T-helper 2 cell treated with Interferon-gamma antibody and Interleukin-4, amounts not matched to agents 100 ng/mL and 5 ng/mL, for 36 hours (primary cell): Measurements from ENCODE around the gene COX11. TPM values are rescaled to one million over a fixed set of nuclear protein-coding genes. Genes with fewer than 3 reads are reported as not detected.

Source experiments
- intact Hi-C: fragments of 100-400 bp; cut with micrococcal nuclease; formaldehyde crosslinking; loops from one replicate; pipeline ENCODE4 v1.15.1; 2023
- total RNA-seq: library from RNA; stranded (reverse); gene quantifications from 2 replicates; pipeline ENCODE4 v1.2.3, GENCODE V29; 2022

Gene COX11
- total RNA-seq, 1 donor from 2014 or later, result 50.7 TPM

DNA sequence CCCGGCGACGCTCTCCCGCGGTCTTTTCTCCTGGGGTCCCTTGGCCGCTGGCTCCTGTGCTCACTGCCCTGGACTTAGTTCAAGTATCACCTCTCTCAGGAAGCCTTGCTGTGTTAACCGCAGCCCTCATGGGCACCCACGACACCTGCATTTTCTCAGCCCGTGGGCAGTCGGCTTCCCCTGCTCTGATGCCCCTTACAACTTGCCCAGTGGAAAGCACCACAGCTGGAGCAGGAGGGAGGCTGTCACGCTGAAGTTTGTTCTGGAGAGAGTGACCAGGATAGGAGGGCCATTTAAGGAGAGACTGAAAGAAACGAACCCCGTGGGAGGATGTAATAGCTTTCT, 506 bp upstream of the COX11 start:
- intact Hi-C loops, result loop anchor here (1.0 to 10.0 kb wide), 6 partner anchors 67 to 783 kb away; partner anchors contain the start of genes HLF, PCTP and TOM1L1

DNA sequence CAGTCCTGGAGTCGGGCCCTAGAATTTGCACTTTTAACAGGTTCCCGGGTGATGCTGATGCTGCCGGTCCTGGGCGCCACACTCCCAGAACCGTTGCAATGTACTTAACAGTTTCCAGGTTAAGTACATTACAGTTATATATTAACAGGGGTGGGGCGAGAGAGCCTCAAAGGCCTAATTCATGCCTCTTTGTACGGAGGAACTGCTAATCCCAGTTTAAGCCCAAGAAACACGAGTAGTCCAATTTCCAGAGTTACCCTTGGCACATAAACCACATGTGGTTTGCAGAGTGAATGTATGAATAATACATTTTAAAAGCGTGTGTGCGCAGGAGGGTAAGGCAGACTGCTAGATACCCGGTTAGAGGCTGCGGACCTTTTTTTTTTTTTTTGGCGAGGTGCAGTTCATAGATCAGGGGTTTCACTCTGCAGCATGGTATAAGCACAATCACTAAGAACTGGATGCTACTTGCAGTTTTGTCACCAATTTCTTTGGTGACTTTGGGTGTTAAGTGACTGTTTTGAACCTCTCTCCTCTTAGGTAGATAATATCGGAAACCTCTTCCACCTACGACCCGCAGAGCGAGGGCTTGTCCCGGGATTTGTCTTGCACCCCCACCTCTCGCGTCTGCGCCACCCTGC, 713 bp downstream of the COX11 start:
- intact Hi-C loops, result loop anchor here (1.0 to 10.0 kb wide), 6 partner anchors 65 to 785 kb away; partner anchors contain the start of genes HLF, PCTP and TOM1L1

DNA sequence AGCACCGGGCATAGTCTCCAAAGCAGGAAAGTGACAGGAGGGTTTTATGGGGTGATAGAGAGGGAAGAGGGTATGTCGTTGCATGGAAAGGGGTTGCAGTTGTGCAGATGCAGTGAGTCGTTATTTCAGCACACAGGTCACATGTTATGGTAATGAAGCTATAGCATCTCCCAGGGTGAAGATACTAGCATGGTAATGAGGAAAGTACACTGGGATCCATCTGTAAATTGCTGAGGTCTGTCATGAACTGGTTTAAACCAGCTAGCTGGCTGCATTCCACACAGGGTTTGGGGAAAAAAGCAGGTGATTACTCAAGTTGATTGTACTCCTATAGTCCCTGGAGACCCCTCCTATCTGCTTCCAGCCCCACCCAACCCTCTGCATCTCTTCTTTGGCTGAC, 11.7 kb downstream of the COX11 start:
- intact Hi-C loops, result no loop called here

DNA sequence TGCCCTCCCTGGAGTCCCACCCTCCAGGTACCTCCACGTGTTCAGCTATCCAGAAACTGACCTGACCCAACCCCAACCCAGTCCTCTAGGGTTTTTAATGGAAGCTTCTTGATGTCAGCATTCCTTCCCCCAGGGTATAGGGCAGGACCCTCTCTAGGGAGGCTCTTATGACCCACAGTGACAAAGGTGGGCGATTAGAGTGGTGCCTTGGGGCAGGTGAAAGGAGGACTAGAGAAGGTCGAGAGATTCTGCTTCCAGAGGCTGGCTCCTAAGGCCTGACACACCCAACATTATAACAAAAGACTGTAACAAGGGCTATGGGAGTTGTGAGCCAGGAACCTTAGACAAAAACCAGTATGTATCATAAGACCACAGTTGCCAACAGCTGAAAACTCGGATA, 17.2 kb downstream of the COX11 start:
- intact Hi-C loops, result no loop called here

DNA sequence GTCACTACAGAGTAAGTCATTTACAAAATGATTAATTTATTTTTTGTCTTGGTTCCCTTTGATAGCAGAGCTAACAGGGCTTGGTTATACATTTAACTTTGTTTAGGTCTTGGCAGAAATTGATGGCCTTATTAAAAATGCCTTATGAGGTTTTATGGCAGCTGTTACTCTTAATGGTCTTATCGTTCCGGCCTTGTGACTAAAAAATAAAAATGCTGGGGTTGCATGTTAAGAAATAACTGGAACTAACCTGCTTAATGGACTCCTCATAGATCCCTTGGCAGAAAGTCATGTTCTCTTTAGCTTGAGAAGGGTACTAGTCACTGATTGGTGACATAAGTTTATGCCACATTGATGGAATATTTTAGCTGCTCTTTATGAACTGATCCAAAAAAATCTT, 18.3 kb downstream of the COX11 start:
- intact Hi-C loops, result no loop called here

DNA sequence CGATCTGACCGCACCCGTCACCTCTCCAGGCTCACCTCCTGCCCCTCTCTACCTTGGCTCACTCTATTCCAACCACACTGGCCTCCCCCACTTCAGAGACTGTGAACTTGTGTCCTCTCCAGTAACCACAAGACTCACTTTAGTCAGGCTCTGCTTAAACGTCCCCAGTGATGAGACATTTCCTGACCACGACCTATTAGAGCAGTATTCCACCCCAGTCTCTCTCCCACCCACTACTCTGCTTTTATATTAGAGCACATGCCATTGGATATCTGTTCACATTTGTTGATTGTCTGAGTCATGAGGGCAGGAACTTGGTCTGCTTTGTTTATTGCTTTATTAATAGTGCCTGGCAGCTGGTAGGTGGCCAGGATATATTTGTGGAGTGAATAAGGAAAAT, 20.1 kb downstream of the COX11 start:
- intact Hi-C loops, result no loop called here

DNA sequence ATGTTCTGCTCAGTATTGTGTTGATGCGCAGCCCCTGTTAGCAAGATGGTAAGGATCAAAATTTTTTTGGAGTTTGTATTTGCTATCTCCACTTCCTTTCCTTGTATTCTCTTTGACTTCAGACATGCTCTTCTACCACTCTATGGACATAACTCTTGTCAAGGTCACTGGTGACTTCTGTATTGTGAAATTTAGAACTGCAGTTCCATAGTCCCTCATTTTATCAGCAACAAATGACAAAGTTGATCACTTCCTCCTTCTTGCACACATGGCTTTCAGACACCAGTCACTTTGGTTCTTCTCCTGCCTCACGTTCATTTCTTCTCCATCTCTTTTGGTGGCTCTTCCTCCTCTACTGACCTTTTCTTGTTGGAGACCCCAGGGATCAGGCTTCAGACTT, 21.1 kb downstream of the COX11 start:
- intact Hi-C loops, result no loop called here

DNA sequence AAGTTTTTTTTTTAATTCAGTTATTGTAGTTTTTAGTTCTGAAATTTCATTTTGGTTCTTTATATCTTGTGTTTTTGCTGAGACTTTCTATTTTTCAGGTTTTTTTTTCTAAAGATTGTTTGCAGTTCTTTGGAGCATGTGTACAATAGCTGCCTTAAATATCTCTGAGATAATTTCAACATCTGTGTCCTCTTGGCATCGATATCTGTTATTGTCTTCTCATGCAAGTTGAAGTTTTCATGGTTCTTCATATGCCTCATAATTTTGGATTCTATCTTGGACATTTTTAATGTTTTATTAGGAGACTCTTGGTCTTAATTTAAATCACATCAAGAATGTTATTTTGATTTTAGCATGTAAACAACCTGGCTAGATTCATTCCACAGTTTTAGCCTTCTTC, 22.8 kb downstream of the COX11 start:
- intact Hi-C loops, result no loop called here

DNA sequence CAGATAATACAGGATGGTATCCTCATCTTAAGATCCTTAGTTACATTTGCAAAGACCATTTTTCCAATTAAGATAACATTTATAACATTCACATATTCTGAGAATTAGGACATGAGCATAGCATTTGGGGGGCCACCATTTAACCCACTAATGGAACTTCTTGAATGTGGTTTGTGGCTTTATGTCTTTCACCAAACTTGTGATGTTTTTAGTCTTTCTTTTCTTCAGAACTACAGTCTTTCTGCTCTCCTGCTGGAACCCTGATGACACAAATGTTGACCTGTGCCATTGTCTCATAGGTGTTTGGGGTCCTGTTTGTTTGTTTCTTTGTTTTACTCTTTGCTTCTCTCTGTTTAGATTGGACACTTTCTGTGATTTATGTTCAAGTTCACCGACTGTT, 23.2 kb downstream of the COX11 start:
- intact Hi-C loops, result no loop called here

DNA sequence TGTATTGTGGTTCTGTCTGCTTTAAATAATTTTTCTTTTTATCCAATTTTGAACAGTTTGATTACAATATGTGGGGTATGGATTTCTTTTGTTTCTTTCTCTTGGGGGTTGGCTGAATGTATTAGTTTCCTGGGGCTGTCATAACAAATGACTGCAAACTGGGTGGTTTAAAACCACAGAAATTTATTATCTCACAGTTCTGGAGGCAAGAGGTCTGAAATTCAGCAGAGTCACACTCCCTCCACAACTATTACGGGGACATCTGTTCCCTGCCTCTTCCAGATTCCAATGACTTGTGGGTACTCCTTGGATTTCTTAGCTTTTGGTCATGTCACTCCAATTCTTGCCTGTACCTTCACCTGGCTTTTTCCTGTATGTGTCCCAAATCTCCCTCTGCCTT, 23.7 kb downstream of the COX11 start:
- intact Hi-C loops, result no loop called here

DNA sequence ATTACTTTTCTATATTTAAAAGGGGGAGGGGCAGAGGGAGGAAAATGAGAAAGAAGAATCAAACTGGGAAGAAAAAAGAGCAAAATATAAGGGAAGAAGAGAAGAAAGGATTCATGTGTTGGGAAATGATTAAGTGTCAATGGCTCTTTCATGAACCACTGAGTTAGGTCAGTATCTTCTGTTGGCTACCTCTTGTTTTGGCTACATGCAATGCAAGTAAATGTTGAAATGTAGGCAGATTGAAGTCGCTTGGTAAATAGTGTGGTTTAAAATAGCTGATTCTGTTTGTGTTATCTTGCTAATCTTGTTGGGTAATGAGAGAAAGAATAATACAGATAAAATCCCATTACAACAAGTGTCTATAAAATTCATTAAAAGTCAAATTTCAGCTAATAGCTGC, 27.2 kb downstream of the COX11 start:
- intact Hi-C loops, result no loop called here

DNA sequence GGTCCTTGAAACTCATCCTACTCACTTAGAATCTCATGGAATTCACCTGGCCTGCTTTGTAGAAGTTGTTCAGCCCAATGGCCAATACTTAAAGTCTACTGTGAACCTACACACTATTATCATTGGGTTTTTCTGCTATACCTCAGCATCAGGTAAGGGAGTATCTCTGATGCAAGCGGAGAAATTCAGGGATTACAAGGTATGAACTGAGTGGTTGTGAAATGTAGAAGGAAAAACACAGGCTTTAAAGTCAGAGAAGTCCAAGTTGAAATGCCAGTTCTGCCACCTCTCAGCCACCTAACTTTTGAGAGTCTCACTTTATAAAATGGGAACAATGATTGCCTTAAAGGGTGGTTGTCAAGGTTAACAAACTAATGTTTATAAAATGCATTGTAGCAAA, 31.0 kb downstream of the COX11 start:
- intact Hi-C loops, result no loop called here

DNA sequence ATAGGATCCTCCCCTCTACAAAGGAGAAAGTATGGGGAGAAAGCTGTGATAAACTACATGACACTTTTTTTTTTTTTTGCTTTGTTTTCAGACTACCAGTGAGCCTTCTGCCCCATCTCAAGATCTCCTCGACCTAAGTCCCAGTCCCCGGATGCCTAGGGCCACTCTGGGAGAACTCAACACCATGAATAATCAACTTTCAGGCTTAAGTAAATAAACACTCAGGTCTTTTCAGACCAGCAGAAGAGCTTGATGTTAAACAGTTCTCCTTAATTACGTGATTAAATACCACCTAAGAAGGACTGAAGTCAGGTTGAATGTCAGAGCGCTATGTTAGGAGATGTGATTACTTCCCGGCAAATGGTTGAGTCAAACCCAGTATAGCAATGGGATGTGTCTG, 31.4 kb downstream of the COX11 start:
- intact Hi-C loops, result no loop called here

DNA sequence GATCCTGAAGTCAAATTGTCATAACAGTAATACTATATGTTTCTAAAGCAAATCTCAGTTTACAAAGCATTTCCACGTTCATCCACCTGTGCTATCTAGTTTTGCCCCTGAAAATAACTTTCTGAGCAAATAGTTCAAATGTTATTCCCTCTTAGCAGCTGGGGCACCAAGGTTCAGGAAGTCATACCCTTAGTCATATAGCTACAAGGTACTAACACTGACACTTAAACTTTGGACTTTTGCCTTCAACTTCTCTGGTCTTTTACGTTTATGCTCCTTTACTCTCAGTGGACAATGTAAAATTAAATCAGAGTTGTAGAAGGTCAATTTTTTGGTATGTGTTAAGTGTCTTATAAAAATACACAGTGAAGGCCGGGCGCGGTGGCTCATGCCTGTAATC, 33.0 kb downstream of the COX11 start:
- intact Hi-C loops, result no loop called here

DNA sequence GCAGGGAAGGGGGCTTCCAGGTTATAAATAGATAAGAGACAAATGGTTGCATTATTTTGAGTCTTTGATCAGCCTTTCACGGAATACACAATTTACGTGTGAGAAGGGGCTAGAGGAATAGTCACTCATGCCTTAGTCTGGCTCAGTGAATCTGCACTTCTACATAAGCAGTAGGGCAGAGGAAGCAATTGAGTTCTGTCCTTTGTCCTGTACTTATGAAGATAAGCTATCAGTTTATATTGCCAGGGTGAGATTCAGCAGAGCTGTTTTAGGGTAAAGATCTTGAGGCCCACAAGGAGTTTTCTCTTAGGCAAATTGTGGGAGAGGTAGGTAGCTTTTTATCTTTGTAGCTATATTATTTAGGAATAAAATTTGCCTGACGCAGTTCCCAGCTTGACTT, 34.5 kb downstream of the COX11 start:
- intact Hi-C loops, result no loop called here

DNA sequence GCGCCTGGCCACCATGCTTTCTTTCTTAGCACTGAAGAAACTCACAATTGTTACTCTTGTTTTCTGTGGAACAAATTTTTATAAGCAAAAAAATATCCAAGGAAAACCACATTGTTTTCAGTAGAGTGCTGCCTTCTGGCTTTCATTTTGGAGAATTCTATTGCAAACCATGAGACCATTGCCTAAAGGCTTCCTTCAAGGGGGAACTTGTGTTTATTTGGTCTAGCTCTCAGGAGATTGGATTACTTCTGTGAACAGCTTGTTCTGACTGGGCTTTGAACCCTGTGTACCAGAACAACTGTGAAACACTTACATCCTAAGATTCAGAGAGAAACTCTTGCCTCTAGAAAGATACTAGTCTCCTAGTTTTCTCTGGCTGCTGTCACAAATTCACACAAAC, 35.7 kb downstream of the COX11 start:
- intact Hi-C loops, result no loop called here

DNA sequence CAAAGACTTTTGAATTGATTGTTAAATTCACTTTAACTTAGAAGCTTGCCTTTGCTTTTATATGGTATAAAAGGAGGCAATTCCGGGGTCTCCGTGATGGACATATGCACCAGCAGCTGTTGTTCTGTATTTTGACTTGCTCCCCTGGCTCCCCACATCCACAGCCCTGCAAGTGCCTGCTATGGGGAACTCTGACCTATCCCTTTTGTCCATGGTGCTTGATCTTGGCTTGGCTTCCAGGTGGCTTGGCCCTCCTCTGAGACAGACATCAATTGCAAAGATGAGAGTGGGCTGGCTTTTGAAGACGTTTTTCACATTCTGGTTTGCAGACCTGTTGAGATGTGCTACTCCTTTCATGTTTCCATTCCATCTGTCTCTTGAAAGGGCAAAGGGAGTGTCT, 40.9 kb downstream of the COX11 start:
- intact Hi-C loops, result no loop called here

DNA sequence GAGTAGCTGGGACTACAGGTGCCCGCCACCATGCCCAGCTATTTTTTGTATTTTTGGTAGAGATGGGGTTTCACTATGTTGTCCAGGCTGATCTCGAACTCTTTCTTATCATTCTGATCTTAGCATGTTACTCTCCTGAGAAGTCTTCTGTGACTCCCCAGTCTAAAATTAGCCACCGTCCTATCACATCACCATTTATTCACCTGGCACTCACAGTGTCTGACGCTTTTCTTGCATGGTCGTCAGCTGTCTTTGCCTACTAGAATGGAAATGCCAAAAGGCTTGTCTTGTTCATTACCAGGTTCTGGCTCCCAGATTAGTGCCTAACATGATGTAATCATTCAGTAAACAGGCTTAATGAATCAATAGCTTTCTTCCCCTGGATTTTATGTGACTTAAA, 44.0 kb downstream of the COX11 start:
- intact Hi-C loops, result no loop called here

DNA sequence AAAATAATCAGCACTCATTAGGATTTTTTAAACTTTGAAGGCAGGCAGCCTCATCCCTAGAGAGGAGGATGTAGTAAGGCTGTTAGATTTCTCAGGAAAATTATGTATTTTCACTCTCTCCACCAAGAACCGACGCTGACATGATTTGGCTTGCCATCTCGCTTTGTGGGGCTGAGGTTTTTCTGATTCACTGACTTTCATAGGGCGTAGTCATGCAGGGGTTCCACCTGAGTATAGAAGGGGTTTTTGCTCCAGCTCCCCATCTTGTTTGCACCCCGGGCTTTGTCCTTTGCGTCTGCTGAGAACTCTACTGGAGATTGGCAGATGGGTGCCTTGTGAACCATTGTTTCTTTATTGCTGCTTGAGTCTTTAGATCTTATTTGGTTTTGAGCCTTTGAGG, 47.6 kb downstream of the COX11 start:
- intact Hi-C loops, result no loop called here

DNA sequence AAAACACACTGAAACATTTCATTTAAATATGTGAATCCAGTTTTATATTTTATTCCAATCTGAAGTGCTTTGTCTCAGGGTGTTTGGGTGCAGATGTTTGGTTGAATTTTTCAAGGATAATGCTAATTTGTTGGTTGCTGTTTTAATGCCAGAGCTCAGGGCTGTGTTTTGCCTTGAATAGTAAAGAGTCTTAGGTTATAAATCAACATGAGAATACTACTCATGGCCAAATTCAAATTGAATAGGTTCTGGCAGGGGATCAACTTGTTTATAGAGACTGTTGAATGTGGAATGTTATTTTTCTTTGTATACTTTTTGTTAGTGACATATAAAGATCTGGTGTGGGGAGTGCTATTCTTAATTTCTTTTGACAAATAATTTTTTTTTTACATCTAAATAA, 49.0 kb downstream of the COX11 start:
- intact Hi-C loops, result no loop called here

DNA sequence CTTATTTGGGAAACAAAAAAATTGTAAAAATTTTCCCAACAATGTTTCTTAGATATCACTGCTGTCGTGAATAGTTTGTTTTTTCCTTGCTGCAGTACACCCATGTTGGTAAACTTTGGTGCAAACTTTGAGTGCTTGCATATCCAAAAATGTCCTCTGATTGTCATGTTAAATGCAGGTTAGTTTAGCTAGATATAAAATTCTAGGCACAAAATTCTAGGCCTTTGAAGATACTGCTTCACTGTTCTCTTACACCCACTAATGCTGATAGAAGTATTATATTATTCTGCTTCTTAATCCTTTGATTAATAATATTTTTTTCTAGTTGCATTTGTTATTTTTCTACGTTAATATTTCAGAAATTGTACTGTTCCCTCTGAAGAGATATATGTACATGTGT, 51.7 kb downstream of the COX11 start:
- intact Hi-C loops, result no loop called here
